ENCODE data around the gene SLC49A3. TPM values are rescaled to one million over a fixed set of nuclear protein-coding genes. Genes with fewer than 3 reads are reported as not detected.
A peak's percentile ranks its signal among the peaks of the same experiment; 100 is the strongest.

Gene SLC49A3
- total and polyA plus RNA-seq, 2 of the 13 experiments (the other 11 are each of a cell fraction or from before 2014, with no cell fraction given) = 0.07 to 0.17 TPM

- TF ChIP-seq ZNF318 (CRISPR knock-in tag; IDR thresholded peaks at IDR 0.05) = no peak
- 0 out of 2 replicates have a peak, but pooled peaks have one; percentile 49 for TF ChIP-seq TP53 (CRISPR knock-in tag; conservative IDR thresholded peaks at IDR 0.05)
- 0 out of 2 replicates have a peak, but pooled peaks have one; percentile 33 for TF ChIP-seq ZBTB20 (CRISPR knock-in tag; IDR thresholded peaks at IDR 0.05; ENCODE audit: borderline replicate concordance, low read depth)
- 0 out of 2 replicates have a peak, but pooled peaks have one; percentile 10 for TF ChIP-seq ZBTB21 (CRISPR knock-in tag; IDR thresholded peaks at IDR 0.05)
- TF ChIP-seq PAWR (CRISPR knock-in tag; IDR thresholded peaks at IDR 0.05; ENCODE audit: borderline replicate concordance) = no peak
- TF ChIP-seq NCOA1 (CRISPR knock-in tag; IDR thresholded peaks at IDR 0.05) = no peak
- TF ChIP-seq, protein P1, sequence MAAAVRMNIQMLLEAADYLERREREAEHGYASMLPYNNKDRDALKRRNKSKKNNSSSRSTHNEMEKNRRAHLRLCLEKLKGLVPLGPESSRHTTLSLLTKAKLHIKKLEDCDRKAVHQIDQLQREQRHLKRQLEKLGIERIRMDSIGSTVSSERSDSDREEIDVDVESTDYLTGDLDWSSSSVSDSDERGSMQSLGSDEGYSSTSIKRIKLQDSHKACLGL (CRISPR knock-in tag; IDR thresholded peaks at IDR 0.05) = no peak; the same call in none of the 2 replicates
- peak; percentile 24; the same call in 1 of the 2 replicates for TF ChIP-seq HIC2 (CRISPR knock-in tag; IDR thresholded peaks at IDR 0.05; ENCODE audit: low read depth)
- TF ChIP-seq FOXJ3 (CRISPR knock-in tag; IDR thresholded peaks at IDR 0.05; ENCODE audit: borderline replicate concordance) = peak; percentile 58; the same call in 1 of the 2 replicates
- TF ChIP-seq RELA (CRISPR knock-in tag; IDR thresholded peaks at IDR 0.05) = no peak
- no peak for TF ChIP-seq BORCS8-MEF2B (CRISPR knock-in tag; IDR thresholded peaks at IDR 0.05)
- TF ChIP-seq, protein P2, sequence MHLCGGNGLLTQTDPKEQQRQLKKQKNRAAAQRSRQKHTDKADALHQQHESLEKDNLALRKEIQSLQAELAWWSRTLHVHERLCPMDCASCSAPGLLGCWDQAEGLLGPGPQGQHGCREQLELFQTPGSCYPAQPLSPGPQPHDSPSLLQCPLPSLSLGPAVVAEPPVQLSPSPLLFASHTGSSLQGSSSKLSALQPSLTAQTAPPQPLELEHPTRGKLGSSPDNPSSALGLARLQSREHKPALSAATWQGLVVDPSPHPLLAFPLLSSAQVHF (CRISPR knock-in tag; IDR thresholded peaks at IDR 0.05) = no peak
- TF ChIP-seq RAD51 (IDR thresholded peaks at IDR 0.05; ENCODE audit: borderline replicate concordance) = no peak
- TF ChIP-seq ZC3H4 (CRISPR knock-in tag; IDR thresholded peaks at IDR 0.05; ENCODE audit: borderline replicate concordance) = no peak
Measured at GRCh38 chr4:687048-687970, 1.6 kb downstream of the SLC49A3 start (continued).
